Measurements from ENCODE around the gene ZNF669. TPM values are rescaled to one million over a fixed set of nuclear protein-coding genes. Genes with fewer than 3 reads are reported as not detected.

ZNF669 gene
- polyA plus RNA-seq, 1 experiment, result 2.1 TPM

DNA sequence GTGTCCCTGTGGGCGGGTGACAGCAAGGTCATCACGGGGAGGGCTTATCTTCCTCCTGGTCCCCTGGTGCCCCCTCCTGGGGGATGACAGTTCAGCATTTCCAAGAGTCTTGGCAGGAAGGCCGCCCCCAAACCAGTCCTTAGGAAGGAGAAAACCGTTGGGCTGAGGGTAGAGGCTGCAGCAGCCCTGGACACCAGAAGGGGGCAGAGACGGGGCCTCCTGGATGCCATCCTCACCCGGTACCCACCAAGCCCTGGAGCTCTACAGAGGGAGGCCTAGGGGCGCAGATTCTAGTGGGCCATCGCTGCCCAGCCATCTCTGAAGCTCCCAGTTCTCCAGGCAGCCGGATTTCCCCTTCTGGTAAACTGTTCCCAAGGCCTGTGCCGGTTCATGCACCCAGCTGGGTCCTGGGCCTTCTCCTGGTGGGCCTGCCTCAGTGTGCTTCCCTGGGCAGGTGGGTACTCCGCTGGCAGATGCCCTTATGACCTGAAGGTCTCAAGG is 14.8 kb upstream of the ZNF669 start:
- ChIA-PET POLR2A (no interaction called here), CTCF (interaction anchor here (1.1 kb wide), 1 partner anchor 9 kb away, joined by 3 read pairs; no protein-coding TSS in a partner anchor)
- Histone ChIP-seq H3K27me3 (ENCODE audit: control insufficient read depth, insufficient read depth, low read length) (no peaks in the 10 kb centered on the region), H3K36me3 (ENCODE audit: control insufficient read depth, insufficient read depth, low read length) (no peaks in the 10 kb centered on the region), H3K4me3 (ENCODE audit: low read depth, low read length) (no peak overlapping the region)
- DNase-seq (ENCODE audit: low read depth), result no peak
- TF ChIP-seq, protein P1, sequence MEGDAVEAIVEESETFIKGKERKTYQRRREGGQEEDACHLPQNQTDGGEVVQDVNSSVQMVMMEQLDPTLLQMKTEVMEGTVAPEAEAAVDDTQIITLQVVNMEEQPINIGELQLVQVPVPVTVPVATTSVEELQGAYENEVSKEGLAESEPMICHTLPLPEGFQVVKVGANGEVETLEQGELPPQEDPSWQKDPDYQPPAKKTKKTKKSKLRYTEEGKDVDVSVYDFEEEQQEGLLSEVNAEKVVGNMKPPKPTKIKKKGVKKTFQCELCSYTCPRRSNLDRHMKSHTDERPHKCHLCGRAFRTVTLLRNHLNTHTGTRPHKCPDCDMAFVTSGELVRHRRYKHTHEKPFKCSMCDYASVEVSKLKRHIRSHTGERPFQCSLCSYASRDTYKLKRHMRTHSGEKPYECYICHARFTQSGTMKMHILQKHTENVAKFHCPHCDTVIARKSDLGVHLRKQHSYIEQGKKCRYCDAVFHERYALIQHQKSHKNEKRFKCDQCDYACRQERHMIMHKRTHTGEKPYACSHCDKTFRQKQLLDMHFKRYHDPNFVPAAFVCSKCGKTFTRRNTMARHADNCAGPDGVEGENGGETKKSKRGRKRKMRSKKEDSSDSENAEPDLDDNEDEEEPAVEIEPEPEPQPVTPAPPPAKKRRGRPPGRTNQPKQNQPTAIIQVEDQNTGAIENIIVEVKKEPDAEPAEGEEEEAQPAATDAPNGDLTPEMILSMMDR (IDR thresholded peaks at IDR 0.05; ENCODE audit: insufficient read depth, low read depth, low read length), result peak; percentile 28; the same call in 1 of the 2 replicates

DNA sequence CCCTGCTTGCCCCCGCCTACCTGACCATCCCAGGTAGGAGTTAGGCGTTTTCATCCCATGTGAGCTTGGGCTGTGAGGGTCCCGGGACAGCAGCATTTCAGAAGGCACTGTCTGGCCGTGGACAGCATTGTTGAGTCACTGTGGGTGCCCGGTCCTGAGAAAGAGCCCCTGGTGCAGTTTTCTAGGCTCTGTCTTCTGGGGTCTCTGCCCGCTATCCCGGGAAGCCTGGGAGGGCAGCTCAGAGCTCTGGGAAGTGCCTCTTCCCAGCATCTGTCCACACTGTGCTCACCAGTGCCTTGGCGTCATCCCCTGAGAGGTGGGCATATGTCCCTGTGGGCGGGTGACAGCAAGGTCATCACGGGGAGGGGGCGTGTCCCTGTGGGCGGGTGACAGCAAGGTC is 11.4 kb upstream of the ZNF669 start:
- H3K36me3 ChIP-seq (ENCODE audit: control insufficient read depth, insufficient read depth, low read length), result no peaks in the 10 kb centered on the region
- ChIA-PET POLR2A (no interaction called here), CTCF (no interaction called here)
- H3K4me3 ChIP-seq (ENCODE audit: low read depth, low read length), result no peak overlapping the region
- H3K27me3 ChIP-seq (ENCODE audit: control insufficient read depth, insufficient read depth, low read length), result no peaks in the 10 kb centered on the region
- TF ChIP-seq, protein P1 (IDR thresholded peaks at IDR 0.05; ENCODE audit: insufficient read depth, low read depth, low read length), result no peak
- DNase-seq (ENCODE audit: low read depth), result no peak

DNA sequence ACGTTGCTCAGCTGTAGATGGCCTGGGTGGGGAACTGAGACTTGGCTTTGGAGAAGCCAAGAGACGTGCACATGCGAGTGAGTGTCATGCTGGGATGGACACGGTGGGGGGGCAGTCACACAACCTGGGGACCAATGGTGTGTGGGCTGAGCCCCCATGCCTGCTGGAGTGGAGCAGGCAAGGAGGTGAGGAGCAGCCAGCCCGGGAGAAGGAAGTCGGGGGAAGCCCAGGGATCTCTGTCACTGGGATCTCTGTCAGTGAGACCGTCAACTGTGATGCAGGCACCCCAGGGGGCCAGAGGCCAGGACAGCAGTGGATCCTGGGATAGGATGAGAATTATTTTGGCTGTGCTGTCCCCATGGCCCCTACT is 11.0 kb upstream of the ZNF669 start:
- DNase-seq (ENCODE audit: low read depth), result no peak
- TF ChIP-seq, protein P1 (IDR thresholded peaks at IDR 0.05; ENCODE audit: insufficient read depth, low read depth, low read length), result no peak
- POLR2A ChIA-PET, result no interaction called here
- CTCF ChIA-PET, result no interaction called here
- no peaks in the 10 kb centered on the region for H3K36me3 ChIP-seq (ENCODE audit: control insufficient read depth, insufficient read depth, low read length)
- H3K4me3 ChIP-seq (ENCODE audit: low read depth, low read length), result no peak overlapping the region
- no peaks in the 10 kb centered on the region for H3K27me3 ChIP-seq (ENCODE audit: control insufficient read depth, insufficient read depth, low read length)

DNA sequence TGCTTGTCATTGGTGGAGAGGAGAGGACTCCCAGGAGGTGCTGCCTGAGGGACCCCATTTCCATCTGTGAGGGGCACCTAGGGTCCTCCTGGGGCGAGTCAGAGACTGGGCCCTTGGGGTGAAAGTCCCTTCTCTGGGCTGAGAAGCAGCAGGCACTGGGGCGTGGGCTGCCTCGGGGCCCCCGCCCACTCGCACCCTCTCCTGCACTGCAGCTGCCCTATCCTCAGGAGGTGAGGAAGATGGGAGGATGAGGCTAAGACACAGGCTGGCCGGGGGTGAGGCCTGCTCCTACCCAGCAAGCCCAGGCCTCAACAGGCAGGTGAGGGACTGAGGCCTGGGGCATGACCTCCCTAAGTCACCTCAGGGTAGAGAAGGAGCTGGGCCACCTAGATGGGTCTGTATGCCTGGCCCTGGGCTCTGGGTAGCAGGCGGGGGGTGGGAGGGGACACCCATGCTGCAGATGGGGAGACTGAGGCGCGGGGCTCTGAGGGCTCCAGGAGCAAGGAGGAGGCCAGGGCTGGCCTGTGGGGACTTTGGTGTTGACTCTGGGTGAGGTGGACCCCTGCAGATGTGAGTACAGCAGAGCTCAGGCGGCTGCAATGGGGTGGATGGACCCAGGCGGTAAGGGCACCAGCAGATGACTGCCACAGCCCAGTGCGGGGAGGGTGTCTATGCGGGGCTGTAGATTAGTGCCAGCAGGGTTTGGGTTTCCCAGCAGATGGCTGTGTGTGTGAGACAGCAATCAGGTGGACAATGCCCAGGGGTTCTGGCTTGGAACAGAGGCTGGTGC is 10.4 kb upstream of the ZNF669 start:
- ChIA-PET POLR2A (no interaction called here), CTCF (no interaction called here)
- H3K4me3 ChIP-seq (ENCODE audit: low read depth, low read length), result no peak overlapping the region
- no peaks in the 10 kb centered on the region for H3K36me3 ChIP-seq (ENCODE audit: control insufficient read depth, insufficient read depth, low read length)
- TF ChIP-seq, protein P1 (IDR thresholded peaks at IDR 0.05; ENCODE audit: insufficient read depth, low read depth, low read length), result no peak
- no peaks in the 10 kb centered on the region for H3K27me3 ChIP-seq (ENCODE audit: control insufficient read depth, insufficient read depth, low read length)
- DNase-seq (ENCODE audit: low read depth), result no peak

DNA sequence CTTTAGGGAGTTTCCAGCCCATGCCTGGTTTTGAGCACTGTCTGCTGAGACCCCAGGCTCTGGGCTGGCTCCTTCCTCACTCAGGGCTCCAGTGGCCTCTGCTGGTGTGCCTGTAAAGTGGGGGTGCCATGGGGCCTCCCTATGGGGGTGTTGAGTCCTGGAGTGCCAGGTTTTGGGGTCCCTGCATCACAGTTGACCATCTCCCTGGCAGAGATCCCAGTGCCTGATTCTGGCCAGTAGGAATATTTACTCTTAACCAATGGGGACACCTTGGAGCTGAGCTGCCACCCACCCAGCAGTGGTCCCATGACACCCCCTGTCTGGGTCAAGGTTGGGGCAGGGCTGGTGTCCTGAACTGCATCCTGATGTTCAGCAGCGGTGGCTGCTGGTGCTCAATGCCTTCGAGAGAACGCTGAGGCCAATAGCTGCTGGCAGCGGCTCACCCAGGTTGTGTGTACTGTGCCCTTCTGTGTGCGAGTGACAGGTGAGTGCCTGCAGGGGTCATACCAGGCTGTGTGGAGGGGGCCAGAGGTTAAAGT is 9.6 kb upstream of the ZNF669 start:
- no peaks in the 10 kb centered on the region for H3K27me3 ChIP-seq (ENCODE audit: control insufficient read depth, insufficient read depth, low read length)
- TF ChIP-seq, protein P1 (IDR thresholded peaks at IDR 0.05; ENCODE audit: insufficient read depth, low read depth, low read length), result no peak
- no peak for DNase-seq (ENCODE audit: low read depth)
- no peaks in the 10 kb centered on the region for H3K36me3 ChIP-seq (ENCODE audit: control insufficient read depth, insufficient read depth, low read length)
- ChIA-PET CTCF (no interaction called here), POLR2A (no interaction called here)
- H3K4me3 ChIP-seq (ENCODE audit: low read depth, low read length), result no peak overlapping the region
